Measurements from ENCODE around the gene CCHCR1. TPM values are rescaled to one million over a fixed set of nuclear protein-coding genes. Genes with fewer than 3 reads are reported as not detected.

Gene CCHCR1
- total and polyA plus RNA-seq, 2 of the 13 experiments (the other 11 are each of a cell fraction or from before 2014, with no cell fraction given), result 14.6 to 28.2 TPM

DNA sequence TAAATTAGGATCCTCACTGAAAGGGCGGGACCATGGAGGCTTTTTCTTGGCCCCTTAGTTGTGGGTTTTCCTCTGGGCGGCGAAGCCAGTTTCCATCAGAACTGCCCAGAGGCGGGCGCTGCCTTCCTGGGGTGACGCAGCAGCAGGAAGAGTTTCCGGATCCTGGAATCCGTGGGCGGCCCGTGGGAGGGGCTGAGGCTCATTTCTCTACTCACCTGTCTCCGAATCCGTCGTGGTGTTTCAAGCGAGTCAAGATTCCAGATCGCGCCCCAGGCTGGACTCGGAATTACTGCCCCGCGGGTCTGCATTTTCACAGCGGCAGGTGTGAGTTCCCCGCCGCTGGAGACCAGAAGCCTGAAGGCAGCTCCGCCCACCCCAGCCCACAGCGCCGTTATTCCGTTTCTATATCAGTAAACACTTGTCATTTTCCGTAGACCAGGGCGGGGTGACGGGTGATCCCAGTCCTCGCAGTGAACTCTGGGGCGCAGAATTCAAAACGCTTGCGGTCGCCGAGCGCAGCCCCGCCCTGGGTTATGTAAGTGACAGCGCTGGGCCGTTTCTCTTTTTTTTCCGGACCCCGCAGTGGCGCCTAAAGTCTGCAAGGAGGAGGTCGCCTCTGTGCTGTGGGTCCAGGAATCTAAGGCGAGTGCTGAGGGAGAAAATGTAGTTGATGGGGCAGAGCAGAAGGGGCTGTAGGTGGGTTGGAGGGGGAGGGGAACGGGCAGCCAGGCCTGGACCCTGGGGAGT, 40.1 kb upstream of the CCHCR1 start (continued):
- no peak for TF ChIP-seq KLF16 (CRISPR knock-in tag; IDR thresholded peaks at IDR 0.05)
- no peak for TF ChIP-seq HHEX (CRISPR knock-in tag; IDR thresholded peaks at IDR 0.05)
- no peak for TF ChIP-seq ZBTB8A (CRISPR knock-in tag; IDR thresholded peaks at IDR 0.05; ENCODE audit: borderline replicate concordance, low read depth)
- TF ChIP-seq, protein P1, sequence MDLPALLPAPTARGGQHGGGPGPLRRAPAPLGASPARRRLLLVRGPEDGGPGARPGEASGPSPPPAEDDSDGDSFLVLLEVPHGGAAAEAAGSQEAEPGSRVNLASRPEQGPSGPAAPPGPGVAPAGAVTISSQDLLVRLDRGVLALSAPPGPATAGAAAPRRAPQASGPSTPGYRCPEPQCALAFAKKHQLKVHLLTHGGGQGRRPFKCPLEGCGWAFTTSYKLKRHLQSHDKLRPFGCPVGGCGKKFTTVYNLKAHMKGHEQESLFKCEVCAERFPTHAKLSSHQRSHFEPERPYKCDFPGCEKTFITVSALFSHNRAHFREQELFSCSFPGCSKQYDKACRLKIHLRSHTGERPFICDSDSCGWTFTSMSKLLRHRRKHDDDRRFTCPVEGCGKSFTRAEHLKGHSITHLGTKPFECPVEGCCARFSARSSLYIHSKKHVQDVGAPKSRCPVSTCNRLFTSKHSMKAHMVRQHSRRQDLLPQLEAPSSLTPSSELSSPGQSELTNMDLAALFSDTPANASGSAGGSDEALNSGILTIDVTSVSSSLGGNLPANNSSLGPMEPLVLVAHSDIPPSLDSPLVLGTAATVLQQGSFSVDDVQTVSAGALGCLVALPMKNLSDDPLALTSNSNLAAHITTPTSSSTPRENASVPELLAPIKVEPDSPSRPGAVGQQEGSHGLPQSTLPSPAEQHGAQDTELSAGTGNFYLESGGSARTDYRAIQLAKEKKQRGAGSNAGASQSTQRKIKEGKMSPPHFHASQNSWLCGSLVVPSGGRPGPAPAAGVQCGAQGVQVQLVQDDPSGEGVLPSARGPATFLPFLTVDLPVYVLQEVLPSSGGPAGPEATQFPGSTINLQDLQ (CRISPR knock-in tag; IDR thresholded peaks at IDR 0.05), result no peak; the same call in 1 of the 2 replicates
- no peak for TF ChIP-seq ZNF431 (CRISPR knock-in tag; IDR thresholded peaks at IDR 0.05; ENCODE audit: borderline replicate concordance, low read depth)
- TF ChIP-seq JARID2 (CRISPR knock-in tag; IDR thresholded peaks at IDR 0.05; ENCODE audit: insufficient replicate concordance), result no peak
- peak; percentile 53; the same call in 1 of the 2 replicates for TF ChIP-seq TAF1 (CRISPR knock-in tag; IDR thresholded peaks at IDR 0.05)
- TF ChIP-seq NR2C2 (CRISPR knock-in tag; IDR thresholded peaks at IDR 0.05; ENCODE audit: borderline replicate concordance), result peak; percentile 64; the same call in 1 of the 2 replicates
- no peak for TF ChIP-seq ZBTB7B (CRISPR knock-in tag; IDR thresholded peaks at IDR 0.05)
- TF ChIP-seq, protein P2, sequence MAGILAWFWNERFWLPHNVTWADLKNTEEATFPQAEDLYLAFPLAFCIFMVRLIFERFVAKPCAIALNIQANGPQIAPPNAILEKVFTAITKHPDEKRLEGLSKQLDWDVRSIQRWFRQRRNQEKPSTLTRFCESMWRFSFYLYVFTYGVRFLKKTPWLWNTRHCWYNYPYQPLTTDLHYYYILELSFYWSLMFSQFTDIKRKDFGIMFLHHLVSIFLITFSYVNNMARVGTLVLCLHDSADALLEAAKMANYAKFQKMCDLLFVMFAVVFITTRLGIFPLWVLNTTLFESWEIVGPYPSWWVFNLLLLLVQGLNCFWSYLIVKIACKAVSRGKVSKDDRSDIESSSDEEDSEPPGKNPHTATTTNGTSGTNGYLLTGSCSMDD (CRISPR knock-in tag; IDR thresholded peaks at IDR 0.05), result no peak
- TF ChIP-seq SP1 (IDR thresholded peaks at IDR 0.05), result no peak
- no peak for TF ChIP-seq SP1 (CRISPR knock-in tag; IDR thresholded peaks at IDR 0.05)
- no peak for TF ChIP-seq RELA (CRISPR knock-in tag; IDR thresholded peaks at IDR 0.05)
- peak; percentile 53; the same call in 1 of the 2 replicates for TF ChIP-seq DMAP1 (CRISPR knock-in tag; IDR thresholded peaks at IDR 0.05)
- TF ChIP-seq ZNF780A (CRISPR knock-in tag; IDR thresholded peaks at IDR 0.05), result no peak
- TF ChIP-seq ZNF883 (CRISPR knock-in tag; IDR thresholded peaks at IDR 0.05; ENCODE audit: not compliant biosample characterization), result no peak
- TF ChIP-seq ZNF496 (CRISPR knock-in tag; IDR thresholded peaks at IDR 0.05; ENCODE audit: insufficient replicate concordance), result no peak
- no peak for TF ChIP-seq ZNF770 (CRISPR knock-in tag; IDR thresholded peaks at IDR 0.05)
- TF ChIP-seq EP300 (IDR thresholded peaks at IDR 0.05; ENCODE audit: low read depth in 2 of 2, low read length in 2 of 2), result no peak
- 0 out of 2 replicates have a peak, but pooled peaks have one; percentile 18 for TF ChIP-seq EP300 (CRISPR knock-in tag; IDR thresholded peaks at IDR 0.05; ENCODE audit: borderline replicate concordance)
- TF ChIP-seq ZNF839 (CRISPR knock-in tag; IDR thresholded peaks at IDR 0.05; ENCODE audit: borderline replicate concordance), result no peak
- TF ChIP-seq, protein P3, sequence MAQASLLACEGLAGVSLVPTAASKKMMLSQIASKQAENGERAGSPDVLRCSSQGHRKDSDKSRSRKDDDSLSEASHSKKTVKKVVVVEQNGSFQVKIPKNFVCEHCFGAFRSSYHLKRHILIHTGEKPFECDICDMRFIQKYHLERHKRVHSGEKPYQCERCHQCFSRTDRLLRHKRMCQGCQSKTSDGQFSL (CRISPR knock-in tag; IDR thresholded peaks at IDR 0.05), result no peak
- no peak; the same call in 1 of the 2 replicates for TF ChIP-seq MIER2 (CRISPR knock-in tag; IDR thresholded peaks at IDR 0.05)
- TF ChIP-seq, protein P4, sequence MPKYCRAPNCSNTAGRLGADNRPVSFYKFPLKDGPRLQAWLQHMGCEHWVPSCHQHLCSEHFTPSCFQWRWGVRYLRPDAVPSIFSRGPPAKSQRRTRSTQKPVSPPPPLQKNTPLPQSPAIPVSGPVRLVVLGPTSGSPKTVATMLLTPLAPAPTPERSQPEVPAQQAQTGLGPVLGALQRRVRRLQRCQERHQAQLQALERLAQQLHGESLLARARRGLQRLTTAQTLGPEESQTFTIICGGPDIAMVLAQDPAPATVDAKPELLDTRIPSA (CRISPR knock-in tag; IDR thresholded peaks at IDR 0.05; ENCODE audit: borderline replicate concordance), result no peak

Data from HepG2 (cell line).